ENCODE results near the gene GJC2.

GJC2 gene

DNA sequence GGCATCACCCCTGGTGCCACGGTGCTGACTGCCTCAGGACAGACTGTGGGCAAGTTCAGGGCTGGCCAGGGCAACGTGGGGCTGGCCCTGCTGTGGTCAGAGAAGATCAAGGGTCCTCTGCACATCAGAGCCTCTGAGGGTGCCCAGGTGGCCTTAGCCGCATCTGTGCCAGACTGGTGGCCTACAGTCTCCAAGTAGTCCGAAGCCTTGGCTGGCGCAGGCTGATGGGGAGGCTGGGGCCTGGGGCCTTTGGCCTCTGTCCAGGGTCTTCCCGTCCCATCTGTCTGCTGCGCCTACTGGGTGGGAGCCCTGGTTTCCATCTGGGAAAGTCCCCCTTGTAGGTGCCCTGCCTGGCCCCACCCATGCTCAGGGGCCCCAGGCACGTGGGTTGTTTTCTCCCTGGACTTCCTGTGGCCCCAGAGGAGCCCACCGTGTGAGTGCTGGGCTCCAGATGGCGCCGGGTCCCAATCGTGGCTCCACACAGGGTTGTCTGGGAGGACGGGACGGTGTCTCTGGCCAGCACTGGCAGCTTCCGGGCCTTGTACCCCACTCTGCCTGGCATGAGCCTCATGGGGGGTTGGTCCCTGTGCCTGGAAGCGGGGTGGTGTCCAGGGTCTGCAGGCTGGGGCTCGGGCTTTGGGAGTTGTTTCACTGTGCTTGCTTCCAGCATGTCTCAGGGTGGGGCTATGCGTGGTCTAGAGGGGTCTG, 25.7 kb downstream of the GJC2 start:
- no peak overlapping the region for H3K4ac ChIP-seq (ENCODE audit: low read length)
- no CpG with 5 or more reads among the region's 18 CpGs for WGBS, 2 donors (ENCODE audit: extremely low coverage in 2 of 2, insufficient read length in 2 of 2, insufficient replicate concordance in 1 of 2)

GRCh38 chr1:228176024-228176395, 26.3 kb downstream of the GJC2 start:
- no peaks in the 10 kb centered on the region for H3K4me1 ChIP-seq (ENCODE audit: control insufficient read depth in 2 of 2, insufficient read depth in 1 of 2, low read depth in 1 of 2, low read length in 2 of 2)
- no peak overlapping the region for H3K4me3 ChIP-seq (ENCODE audit: low read length in 2 of 2)
- H4K91ac ChIP-seq (ENCODE audit: low read depth, low read length, poor library complexity): no peak overlapping the region
- H3K18ac ChIP-seq (ENCODE audit: low read length): no peak overlapping the region
- DNase-seq (ENCODE audit: low spot score): no peak
- H3K14ac ChIP-seq (ENCODE audit: low read length): no peak overlapping the region
- peak overlapping the region; percentile 21 for H2AK5ac ChIP-seq (ENCODE audit: low read depth, low read length)
- H3K36me3 ChIP-seq (replicated peaks in 1 of 2; ENCODE audit: control insufficient read depth in 2 of 2, insufficient read depth in 2 of 2, low read length in 2 of 2): peaks cover 2 to 25% of the 10 kb centered on the region in 2 donors
- H3K27me3 ChIP-seq (ENCODE audit: control insufficient read depth in 3 of 3, insufficient read depth in 3 of 3, low read depth in 1 of 3, low read length in 3 of 3): no peaks in the 10 kb centered on the region
- no peak overlapping the region for H3K9ac ChIP-seq (ENCODE audit: low read depth, low read length, poor library complexity)
- H2AFZ ChIP-seq (ENCODE audit: low read length): no peak overlapping the region
- no peak overlapping the region for H2BK15ac ChIP-seq (ENCODE audit: low read length)
- H3K79me1 ChIP-seq (ENCODE audit: low read depth, low read length): peaks cover 22% of the 10 kb centered on the region
- WGBS, 2 donors (ENCODE audit: extremely low coverage in 2 of 2, insufficient read length in 2 of 2, insufficient replicate concordance in 1 of 2): no CpG with 5 or more reads among the region's 4 CpGs
- no peaks in the 10 kb centered on the region for H3K9me3 ChIP-seq (replicated peaks in 1 of 2; ENCODE audit: control insufficient read depth in 2 of 2, insufficient read depth in 1 of 2, low read depth in 1 of 2, low read length in 2 of 2)
- no peak overlapping the region for H2BK12ac ChIP-seq (ENCODE audit: low read length)
- peak overlapping the region; percentile 61 for H2BK120ac ChIP-seq (ENCODE audit: low read depth, low read length)
- peak overlapping the region; percentile 53 for H2BK5ac ChIP-seq (ENCODE audit: low read length)
- no peak overlapping the region for H4K8ac ChIP-seq (ENCODE audit: low read depth, low read length)
- H3K23ac ChIP-seq (ENCODE audit: low read depth, low read length, poor library complexity): no peak overlapping the region
- H3K4ac ChIP-seq (ENCODE audit: low read length): no peak overlapping the region
- H3K4me2 ChIP-seq (ENCODE audit: insufficient read depth, low read length, poor library complexity, severe bottlenecking): no peak overlapping the region
- no peak overlapping the region for H3K27ac ChIP-seq (replicated peaks; ENCODE audit: low read length)

More for the DNA sequence above, 25.7 kb downstream of the GJC2 start:
- Histone ChIP-seq H4K8ac (ENCODE audit: low read depth, low read length) (peak overlapping the region; percentile 17), H3K14ac (ENCODE audit: low read length) (no peak overlapping the region), H2BK12ac (ENCODE audit: low read length) (peak overlapping the region; percentile 41), H3K27ac (replicated peaks; ENCODE audit: low read length) (no peak overlapping the region), H3K4me1 (ENCODE audit: control insufficient read depth in 2 of 2, insufficient read depth in 1 of 2, low read depth in 1 of 2, low read length in 2 of 2) (no peaks in the 10 kb centered on the region), H2BK15ac (ENCODE audit: low read length) (no peak overlapping the region), H3K27me3 (ENCODE audit: control insufficient read depth in 3 of 3, insufficient read depth in 3 of 3, low read depth in 1 of 3, low read length in 3 of 3) (no peaks in the 10 kb centered on the region), H3K4me2 (ENCODE audit: insufficient read depth, low read length, poor library complexity, severe bottlenecking) (no peak overlapping the region), H3K18ac (ENCODE audit: low read length) (peak overlapping the region; percentile 28), H3K9me3 (replicated peaks in 1 of 2; ENCODE audit: control insufficient read depth in 2 of 2, insufficient read depth in 1 of 2, low read depth in 1 of 2, low read length in 2 of 2) (no peaks in the 10 kb centered on the region), H4K91ac (ENCODE audit: low read depth, low read length, poor library complexity) (no peak overlapping the region), H3K4me3 (ENCODE audit: low read length in 2 of 2) (no peak overlapping the region), H2AK5ac (ENCODE audit: low read depth, low read length) (peak overlapping the region; percentile 94), H2BK120ac (ENCODE audit: low read depth, low read length) (peak overlapping the region; percentile 61), H3K79me1 (ENCODE audit: low read depth, low read length) (peaks cover 22% of the 10 kb centered on the region), H2BK5ac (ENCODE audit: low read length) (peak overlapping the region; percentile 53), H3K23ac (ENCODE audit: low read depth, low read length, poor library complexity) (no peak overlapping the region), H3K36me3 (replicated peaks in 1 of 2; ENCODE audit: control insufficient read depth in 2 of 2, insufficient read depth in 2 of 2, low read length in 2 of 2) (peaks cover 2 to 25% of the 10 kb centered on the region in 2 donors), H3K9ac (ENCODE audit: low read depth, low read length, poor library complexity) (no peak overlapping the region), H2AFZ (ENCODE audit: low read length) (no peak overlapping the region)
- DNase-seq (ENCODE audit: low spot score): no peak

DNA sequence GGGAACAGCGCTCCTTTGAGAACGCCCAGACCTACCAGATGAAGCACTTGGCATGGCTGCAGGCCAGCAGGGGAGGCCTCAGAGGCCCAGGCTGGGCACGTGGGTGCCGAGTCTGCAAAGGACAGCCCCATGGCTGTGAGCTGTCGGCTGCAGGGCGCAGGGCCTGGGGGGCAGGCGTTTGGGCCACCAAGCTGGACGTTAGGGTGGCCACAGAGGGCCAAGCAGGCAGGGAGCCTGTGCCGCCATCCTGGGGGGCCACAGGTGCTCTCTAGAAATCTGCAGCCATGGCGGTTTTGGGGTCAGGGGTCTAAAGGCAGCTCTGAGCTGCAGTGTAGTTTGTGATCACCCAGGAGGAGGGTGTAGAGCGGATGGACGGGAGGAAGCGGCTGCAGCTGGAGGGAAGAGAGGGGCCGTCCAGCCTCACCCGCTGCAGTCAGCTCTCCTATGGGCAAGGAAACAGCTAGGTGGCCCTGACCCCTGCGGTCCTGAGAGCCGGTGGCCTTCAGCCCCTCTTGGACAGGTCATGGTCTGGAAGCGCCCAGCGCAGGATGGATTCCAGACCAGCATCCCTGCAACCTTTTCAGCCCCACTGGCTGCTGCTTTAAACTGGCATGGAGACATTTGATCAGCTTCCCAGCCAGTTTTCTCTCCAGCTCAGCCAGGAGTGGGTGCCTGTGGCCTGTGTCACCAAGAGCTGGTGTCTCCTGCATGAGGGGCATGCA, 26.9 kb downstream of the GJC2 start:
- WGBS, 2 donors (ENCODE audit: extremely low coverage in 2 of 2, insufficient read length in 2 of 2, insufficient replicate concordance in 1 of 2): no CpG with 5 or more reads among the region's 19 CpGs

DNA sequence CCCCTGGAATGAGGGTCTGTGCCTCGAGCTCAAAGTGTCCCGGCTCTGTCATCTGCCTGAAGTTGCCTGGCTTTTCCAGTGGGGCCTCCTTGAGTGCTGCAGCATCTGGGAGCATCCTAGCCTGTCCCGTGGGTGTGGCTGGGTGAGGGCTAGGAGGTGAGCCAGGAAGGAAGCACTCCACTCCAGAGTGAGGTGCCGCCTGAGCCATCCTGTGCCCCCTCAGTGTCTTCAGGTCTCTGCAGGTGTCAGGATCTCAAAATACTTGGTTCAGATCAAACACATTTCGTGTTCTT, 27.4 kb downstream of the GJC2 start:
- no peak overlapping the region for H2BK5ac ChIP-seq (ENCODE audit: low read length)
- WGBS, 2 donors (ENCODE audit: extremely low coverage in 2 of 2, insufficient read length in 2 of 2, insufficient replicate concordance in 1 of 2): no CpG with 5 or more reads among the region's 5 CpGs

More for the DNA sequence above, 26.9 kb downstream of the GJC2 start:
- peaks cover 20% of the 10 kb centered on the region for H3K79me1 ChIP-seq (ENCODE audit: low read depth, low read length)
- no peak for DNase-seq (ENCODE audit: low spot score)
- H3K4me3 ChIP-seq (ENCODE audit: low read length in 2 of 2): no peak overlapping the region
- H2BK120ac ChIP-seq (ENCODE audit: low read depth, low read length): no peak overlapping the region
- no peak overlapping the region for H3K4me2 ChIP-seq (ENCODE audit: insufficient read depth, low read length, poor library complexity, severe bottlenecking)
- no peaks in the 10 kb centered on the region for H3K9me3 ChIP-seq (replicated peaks in 1 of 2; ENCODE audit: control insufficient read depth in 2 of 2, insufficient read depth in 1 of 2, low read depth in 1 of 2, low read length in 2 of 2)
- H3K4ac ChIP-seq (ENCODE audit: low read length): no peak overlapping the region
- no peak overlapping the region for H2AFZ ChIP-seq (ENCODE audit: low read length)
- no peak overlapping the region for H4K91ac ChIP-seq (ENCODE audit: low read depth, low read length, poor library complexity)
- no peak overlapping the region for H3K27ac ChIP-seq (replicated peaks; ENCODE audit: low read length)
- peak overlapping the region; percentile 65 for H3K23ac ChIP-seq (ENCODE audit: low read depth, low read length, poor library complexity)
- no peak overlapping the region for H4K8ac ChIP-seq (ENCODE audit: low read depth, low read length)
- H3K36me3 ChIP-seq (replicated peaks in 1 of 2; ENCODE audit: control insufficient read depth in 2 of 2, insufficient read depth in 2 of 2, low read length in 2 of 2): peaks cover 2 to 25% of the 10 kb centered on the region in 2 donors
- H2BK5ac ChIP-seq (ENCODE audit: low read length): peak overlapping the region; percentile 53
- no peak overlapping the region for H3K18ac ChIP-seq (ENCODE audit: low read length)
- H3K4me1 ChIP-seq (ENCODE audit: control insufficient read depth in 2 of 2, insufficient read depth in 1 of 2, low read depth in 1 of 2, low read length in 2 of 2): no peaks in the 10 kb centered on the region
- H2BK15ac ChIP-seq (ENCODE audit: low read length): no peak overlapping the region
- no peak overlapping the region for H3K14ac ChIP-seq (ENCODE audit: low read length)
- no peak overlapping the region for H2BK12ac ChIP-seq (ENCODE audit: low read length)
- H3K9ac ChIP-seq (ENCODE audit: low read depth, low read length, poor library complexity): peak overlapping the region; percentile 50
- H3K27me3 ChIP-seq (ENCODE audit: control insufficient read depth in 3 of 3, insufficient read depth in 3 of 3, low read depth in 1 of 3, low read length in 3 of 3): no peaks in the 10 kb centered on the region
- no peak overlapping the region for H2AK5ac ChIP-seq (ENCODE audit: low read depth, low read length)

More for the DNA sequence above, 27.4 kb downstream of the GJC2 start:
- H3K79me1 ChIP-seq (ENCODE audit: low read depth, low read length): peaks cover 19% of the 10 kb centered on the region
- no peak overlapping the region for H2BK12ac ChIP-seq (ENCODE audit: low read length)
- H3K4ac ChIP-seq (ENCODE audit: low read length): no peak overlapping the region
- H3K36me3 ChIP-seq (replicated peaks in 1 of 2; ENCODE audit: control insufficient read depth in 2 of 2, insufficient read depth in 2 of 2, low read length in 2 of 2): peaks cover 2 to 25% of the 10 kb centered on the region in 2 donors
- no peak overlapping the region for H2BK15ac ChIP-seq (ENCODE audit: low read length)
- H4K8ac ChIP-seq (ENCODE audit: low read depth, low read length): no peak overlapping the region
- H2AFZ ChIP-seq (ENCODE audit: low read length): no peak overlapping the region
- no peak for DNase-seq (ENCODE audit: low spot score)
- no peak overlapping the region for H3K18ac ChIP-seq (ENCODE audit: low read length)
- H3K4me3 ChIP-seq (ENCODE audit: low read length in 2 of 2): no peak overlapping the region
- H3K9ac ChIP-seq (ENCODE audit: low read depth, low read length, poor library complexity): no peak overlapping the region
- no peak overlapping the region for H4K91ac ChIP-seq (ENCODE audit: low read depth, low read length, poor library complexity)
- no peaks in the 10 kb centered on the region for H3K27me3 ChIP-seq (ENCODE audit: control insufficient read depth in 3 of 3, insufficient read depth in 3 of 3, low read depth in 1 of 3, low read length in 3 of 3)
- no peak overlapping the region for H3K4me2 ChIP-seq (ENCODE audit: insufficient read depth, low read length, poor library complexity, severe bottlenecking)
- H3K9me3 ChIP-seq (replicated peaks in 1 of 2; ENCODE audit: control insufficient read depth in 2 of 2, insufficient read depth in 1 of 2, low read depth in 1 of 2, low read length in 2 of 2): no peaks in the 10 kb centered on the region
- no peak overlapping the region for H3K27ac ChIP-seq (replicated peaks; ENCODE audit: low read length)
- no peak overlapping the region for H3K14ac ChIP-seq (ENCODE audit: low read length)
- H3K4me1 ChIP-seq (ENCODE audit: control insufficient read depth in 2 of 2, insufficient read depth in 1 of 2, low read depth in 1 of 2, low read length in 2 of 2): no peaks in the 10 kb centered on the region
- no peak overlapping the region for H2AK5ac ChIP-seq (ENCODE audit: low read depth, low read length)
- no peak overlapping the region for H2BK120ac ChIP-seq (ENCODE audit: low read depth, low read length)
- peak overlapping the region; percentile 65 for H3K23ac ChIP-seq (ENCODE audit: low read depth, low read length, poor library complexity)
